ENCODE data around the gene GAPT.
A peak's percentile ranks its signal among the peaks of the same experiment; 100 is the strongest.

The GAPT gene

GRCh38 chr5:58460732-58461286 lies 30.4 kb upstream of the GAPT start:
- DNase-seq (ENCODE audit: low read depth): peak; percentile 88

- DNase-seq (ENCODE audit: low read depth): no peak
Measured at GRCh38 chr5:58462154-58462553, 29.1 kb upstream of the GAPT start.

- DNase-seq (ENCODE audit: low read depth): peak; percentile 36
Measured at GRCh38 chr5:58462623-58463230, 28.5 kb upstream of the GAPT start.

- DNase-seq (ENCODE audit: low read depth): no peak
Measured at GRCh38 chr5:58466939-58467338, 24.3 kb upstream of the GAPT start.

- DNase-seq (ENCODE audit: low read depth): no peak
Measured at GRCh38 chr5:58469896-58470295, 21.3 kb upstream of the GAPT start.

GRCh38 chr5:58475404-58475803 lies 15.8 kb upstream of the GAPT start:
- DNase-seq (ENCODE audit: low read depth): no peak

GRCh38 chr5:58477760-58478376 lies 13.4 kb upstream of the GAPT start:
- DNase-seq (ENCODE audit: low read depth): no peak

- DNase-seq (ENCODE audit: low read depth): no peak
Measured at GRCh38 chr5:58481066-58481676, 10.1 kb upstream of the GAPT start.

- DNase-seq (ENCODE audit: low read depth): no peak
Measured at GRCh38 chr5:58481828-58482227, 9.4 kb upstream of the GAPT start.

- DNase-seq (ENCODE audit: low read depth): no peak
Measured at GRCh38 chr5:58482536-58482935, 8.7 kb upstream of the GAPT start.

GRCh38 chr5:58484505-58484904 lies 6.7 kb upstream of the GAPT start:
- DNase-seq (ENCODE audit: low read depth): no peak

- DNase-seq (ENCODE audit: low read depth): no peak
Measured at GRCh38 chr5:58486290-58486689, 4.9 kb upstream of the GAPT start.

GRCh38 chr5:58490402-58491050 lies 709 bp upstream of the GAPT start:
- DNase-seq (ENCODE audit: low read depth): no peak

- no peak for DNase-seq (ENCODE audit: low read depth)
Measured at GRCh38 chr5:58493141-58493540, 1.9 kb downstream of the GAPT start.

GRCh38 chr5:58496488-58496887 lies 5.3 kb downstream of the GAPT start:
- no peak for DNase-seq (ENCODE audit: low read depth)

GRCh38 chr5:58497386-58497785 lies 6.2 kb downstream of the GAPT start:
- no peak for DNase-seq (ENCODE audit: low read depth)

- no peak for DNase-seq (ENCODE audit: low read depth)
Measured at GRCh38 chr5:58497921-58498320, 6.7 kb downstream of the GAPT start.

- DNase-seq (ENCODE audit: low read depth): no peak
Measured at GRCh38 chr5:58498340-58498942, 7.2 kb downstream of the GAPT start.

- no peak for DNase-seq (ENCODE audit: low read depth)
Measured at GRCh38 chr5:58499231-58499630, 8.0 kb downstream of the GAPT start.

GRCh38 chr5:58499941-58500340 lies 8.7 kb downstream of the GAPT start:
- DNase-seq (ENCODE audit: low read depth): no peak

GRCh38 chr5:58501778-58502417 lies 10.7 kb downstream of the GAPT start:
- no peak for DNase-seq (ENCODE audit: low read depth)

All from activated T-cell treated with anti-CD3 and anti-CD28 coated beads for 24 hours (primary cell).